K562 (cell line): ENCODE measurements around the gene ACTL7B. TPM values are rescaled to one million over a fixed set of nuclear protein-coding genes. Genes with fewer than 3 reads are reported as not detected.
"Not testable (repeated sequence)": the region's sequence is repeated elsewhere in the genome, so short reads cannot be mapped to it uniquely, and the experiment has no call there.

Experiments used
- ATAC-seq: fragments of 200-7000 bp; cut with Tn5 transposase; 3 replicates; pipeline ENCODE4 v1.9.1; 2020; ENCODE audit warnings: moderate library complexity
- BruUV-seq: library from RNA; stranded (reverse); fragments of 400-500 nt; replicated peaks from 2 replicates; lab custom pipeline; 2021; lab: Mats Ljungman, UMichigan
- CTCF ChIA-PET: fragments of 300-600 bp; formaldehyde crosslinking; extraction: SDS; loops from one replicate; lab custom pipeline; 2021; ENCODE audit warnings: low intra/inter-chr PET ratio; lab: Yijun Ruan, JAX
- POLR2A ChIA-PET: fragments of 300-600, 350-650 bp; sonication (Branson Sonifier 250); formaldehyde crosslinking; extraction: SDS; loops from one replicate; lab custom pipeline; 2021; ENCODE audit warnings: antibody characterized with exemption, inconsistent platforms; lab: Yijun Ruan, JAX
- DNase-seq, 4 experiments: peaks; one replicate each; pipeline versions ENCODE4 v3.0.0 to v3.0.0-alpha.2; 2011 to 2018; ENCODE audit warnings: low spot score in 3 of 4, mixed read lengths in 3 of 4; ENCODE audit errors: extremely low read depth in 1 of 4
- FAIRE-seq: peaks from 2 replicates; lab custom pipeline; 2011; peaks lifted over from hg19 to GRCh38; lab: Jason Lieb, UNC
- H2AFZ ChIP-seq: 2 replicates; pipeline ENCODE4 v1.6.0; 2011; ENCODE audit warnings: low read depth, low read length, control low read depth, inconsistent platforms
- H3K27ac ChIP-seq: fragments of 200-600 bp; 3 replicates; pipeline ENCODE4 v1.8.0; 2011; ENCODE audit warnings: low read depth, mild to moderate bottlenecking, control low read depth, inconsistent platforms, low read length, moderate library complexity, mixed read lengths; ENCODE audit errors: extremely low read depth
- H3K27me3 ChIP-seq, 2 experiments: fragments of 300-600 bp in 1 of 2; 2 replicates in 1 of 2; 3 replicates in 1 of 2; pipeline versions ENCODE4 v1.6.0 to v1.8.0; 2011; ENCODE audit warnings: inconsistent platforms in 2 of 2, low read length in 2 of 2, mild to moderate bottlenecking in 1 of 2, mixed read lengths in 1 of 2, moderate library complexity in 1 of 2; ENCODE audit not compliant: control insufficient read depth in 2 of 2, insufficient read depth in 2 of 2
- H3K36me3 ChIP-seq: fragments of 300-600 bp; 3 replicates; pipeline ENCODE4 v1.8.0; 2011; ENCODE audit warnings: mild to moderate bottlenecking, low read length, inconsistent platforms; ENCODE audit not compliant: control insufficient read depth, insufficient read depth
- H3K4me1 ChIP-seq, 2 experiments: fragments of 200-600 bp in 1 of 2; replicated peaks in 1 of 2; 2 replicates in 1 of 2; 3 replicates in 1 of 2; pipeline versions ENCODE4 v1.5.1 to v1.8.0; 2011; ENCODE audit warnings: inconsistent platforms in 2 of 2, low read length in 2 of 2, mild to moderate bottlenecking in 1 of 2, mixed read lengths in 1 of 2, moderate library complexity in 1 of 2; ENCODE audit not compliant: control insufficient read depth in 2 of 2, insufficient read depth in 2 of 2
- H3K4me2 ChIP-seq: 2 replicates; pipeline ENCODE4 v1.6.1; 2011; ENCODE audit warnings: low read length, control low read depth, inconsistent platforms, mixed read lengths; ENCODE audit not compliant: insufficient read depth
- H3K4me3 ChIP-seq: fragments of 200-600 bp; sonication (generic), shearing (Covaris generic); 2 replicates; pipeline ENCODE4 v1.5.1; 2016; ENCODE audit warnings: control low read depth, inconsistent platforms
- H3K79me2 ChIP-seq: fragments of 200-600 bp; 3 replicates; pipeline ENCODE4 v1.8.0; 2011; ENCODE audit warnings: low read length, inconsistent platforms; ENCODE audit not compliant: control insufficient read depth, insufficient read depth
- H3K9ac ChIP-seq, 2 experiments: 2 replicates each; pipeline versions ENCODE4 v1.6.0 to v1.6.1; 2011; ENCODE audit warnings: low read depth in 2 of 2, low read length in 2 of 2, control low read depth in 1 of 2, inconsistent platforms in 1 of 2, mild to moderate bottlenecking in 1 of 2, mixed read lengths in 1 of 2; ENCODE audit not compliant: insufficient read depth in 1 of 2
- H3K9me1 ChIP-seq: one replicate; pipeline ENCODE4 v1.6.0; 2011; ENCODE audit warnings: inconsistent platforms, mild to moderate bottlenecking, low read length, moderate library complexity; ENCODE audit not compliant: control insufficient read depth, insufficient read depth
- H3K9me3 ChIP-seq: replicated peaks from 2 replicates; pipeline ENCODE4 v1.5.1; 2011; ENCODE audit warnings: low read depth, low read length, inconsistent platforms; ENCODE audit not compliant: control insufficient read depth, insufficient read depth
- H4K20me1 ChIP-seq: replicated peaks from 2 replicates; pipeline ENCODE4 v1.6.1; 2011; ENCODE audit warnings: low read length, inconsistent platforms, mixed read lengths; ENCODE audit not compliant: control insufficient read depth, insufficient read depth
- ARHGAP35 ChIP-seq: fragments of 450-650 bp; IDR thresholded peaks from 2 replicates; pipeline ENCODE4 v1.6.1; 2018; ENCODE audit not compliant: partially characterized antibody
- ARID1B ChIP-seq: fragments of 450-650 bp; IDR thresholded peaks from 2 replicates; pipeline ENCODE4 v1.6.1; 2016; ENCODE audit warnings: antibody characterized with exemption, mild to moderate bottlenecking, inconsistent platforms
- CHD2 ChIP-seq: IDR thresholded peaks from 2 replicates; pipeline ENCODE4 v1.6.1; 2011; ENCODE audit warnings: low read depth, low read length
- L3MBTL2 ChIP-seq: fragments of 450-650 bp; IDR thresholded peaks from 2 replicates; pipeline ENCODE4 v1.6.1; 2016; ENCODE audit warnings: mild to moderate bottlenecking, moderate library complexity
- RBM25 ChIP-seq: fragments of 200-400 bp; formaldehyde crosslinking; IDR thresholded peaks from 2 replicates; pipeline ENCODE4 v1.6.1; 2018; ENCODE audit warnings: low read length, low read depth, moderate library complexity; ENCODE audit not compliant: severe bottlenecking
- STAT5A ChIP-seq: IDR thresholded peaks from 2 replicates; pipeline ENCODE4 v1.6.1; 2012; ENCODE audit warnings: low read length, inconsistent platforms, borderline replicate concordance
- ZNF134 ChIP-seq: fragments of 250-450 bp; sonication (Bioruptor Pico); conservative IDR thresholded peaks from 2 replicates; pipeline ENCODE4 v1.4.0; 2020
- ZNF146 ChIP-seq: IDR thresholded peaks from one replicate; pipeline ENCODE4 v1.6.1; 2018; ENCODE audit warnings: missing compliant biosample characterization; ENCODE audit not compliant: unreplicated experiment
- WGBS: fragments of 100-300 bp; shearing (Covaris generic); methylation state at CpG from one replicate; pipeline ENCODE4 v1.1.6; 2016; ENCODE audit warnings: low coverage, mixed read lengths; ENCODE audit not compliant: insufficient coverage; ENCODE audit errors: missing lambda C conversion rate; 5-methylcytosine and 5-hydroxymethylcytosine counted together
- in situ Hi-C: fragments of 300-500 bp; cut with MboI; formaldehyde crosslinking; loops from 4 replicates; pipeline ENCODE4 v1.15.0; 2018; ENCODE audit warnings: inconsistent platforms, mixed read lengths
- intact Hi-C: fragments of 100-400 bp; cut with micrococcal nuclease; formaldehyde crosslinking; loops from 2 replicates; pipeline ENCODE4 v1.14.2; 2022
- polyA plus RNA-seq, 8 experiments: library from polyadenylated mRNA; depleted of rRNA in 4 of 8; stranded (reverse) in 5 of 8; unstranded in 3 of 8; fragments of >200 nt; fragmentation: Nextera tagmentation in 2 of 8; fragmentation: Illumina TruSeq in 1 of 8; extraction: Ambion mirVana in 2 of 8; extraction: Trizol in 1 of 8; gene quantifications; 2 replicates each; pipeline versions ENCODE4 v1.2.1 to v1.2.3, GENCODE V29; 2011 to 2014; ENCODE audit warnings: inconsistent platforms in 1 of 8, missing spikeins in 1 of 8
- total RNA-seq, 7 experiments: library from RNA; depleted of rRNA in 6 of 7; stranded (reverse); fragments of >200 nt in 6 of 7; fragmentation: Illumina TruSeq in 2 of 7; extraction: Trizol in 2 of 7; gene quantifications; 2 replicates each; pipeline versions ENCODE4 v1.2.1 to v1.2.3, GENCODE V29; 2011 to 2021; ENCODE audit warnings: low replicate concordance in 1 of 7
- TF ChIP-seq, protein P1 (sequence below), 2 experiments: IDR thresholded peaks; 2 replicates each; pipeline ENCODE4 v1.6.1; 2011; ENCODE audit warnings: borderline replicate concordance in 1 of 2, control low read depth in 1 of 2, low read depth in 1 of 2, low read length in 1 of 2, mild to moderate bottlenecking in 1 of 2, mixed read lengths in 1 of 2, moderate library complexity in 1 of 2; ENCODE audit not compliant: insufficient read depth in 1 of 2, insufficient read length in 1 of 2, poor library complexity in 1 of 2, severe bottlenecking in 1 of 2; ENCODE audit errors: extremely low read depth in 1 of 2
- TF ChIP-seq, protein P2 (sequence below): fragments of 450-650 bp; IDR thresholded peaks from 2 replicates; pipeline ENCODE4 v1.6.1; 2016

ACTL7B gene
- total and polyA plus RNA-seq, 9 of the 15 experiments (the other 6 are each of a cell fraction or from before 2014, with no cell fraction given): not detected

DNA sequence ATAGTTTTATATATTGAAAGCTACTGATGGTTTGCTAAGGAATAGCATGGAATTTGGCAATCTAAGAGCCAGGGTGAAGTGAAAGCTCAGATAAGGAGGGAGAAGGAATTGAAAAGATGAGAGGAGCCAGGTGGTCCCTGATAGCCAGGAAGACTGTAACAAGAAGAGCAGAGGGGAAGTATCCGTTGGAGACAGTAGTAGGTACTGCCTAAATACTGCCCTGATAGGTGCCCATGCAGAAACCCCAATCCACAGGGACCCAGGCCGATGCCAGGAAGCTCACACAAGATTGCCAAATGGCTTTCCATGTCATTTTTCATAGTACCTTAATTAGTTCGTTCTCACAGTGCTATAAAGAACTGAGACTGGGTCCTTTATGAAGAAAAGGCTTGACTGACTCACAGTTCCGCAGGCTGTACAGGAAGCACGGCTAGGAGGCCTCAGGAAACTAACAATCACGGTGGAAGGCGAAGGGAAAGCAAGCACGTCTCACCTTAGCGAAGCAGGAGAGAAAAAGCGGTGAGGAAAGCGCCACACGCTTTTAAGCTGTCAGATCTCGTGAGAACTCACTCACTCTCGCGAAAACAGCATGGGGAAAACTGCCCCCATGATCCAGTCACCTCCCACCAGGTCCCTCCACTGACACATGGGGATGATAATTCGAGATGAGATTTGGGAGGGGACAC is 13.0 kb downstream of the ACTL7B start (continued):
- TF ChIP-seq STAT5A (no peak), CHD2 (peak; percentile 95), L3MBTL2 (peak; percentile 49), ARHGAP35 (peak; percentile 15), ZNF134 (no peak), ARID1B (no peak)
- TF ChIP-seq, protein P1, sequence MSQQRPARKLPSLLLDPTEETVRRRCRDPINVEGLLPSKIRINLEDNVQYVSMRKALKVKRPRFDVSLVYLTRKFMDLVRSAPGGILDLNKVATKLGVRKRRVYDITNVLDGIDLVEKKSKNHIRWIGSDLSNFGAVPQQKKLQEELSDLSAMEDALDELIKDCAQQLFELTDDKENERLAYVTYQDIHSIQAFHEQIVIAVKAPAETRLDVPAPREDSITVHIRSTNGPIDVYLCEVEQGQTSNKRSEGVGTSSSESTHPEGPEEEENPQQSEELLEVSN (IDR thresholded peaks at IDR 0.05; ENCODE audit: borderline replicate concordance in 1 of 2, extremely low read depth in 1 of 2, insufficient read depth in 1 of 2, insufficient read length in 1 of 2, low read depth in 1 of 2, low read length in 1 of 2, poor library complexity in 1 of 2, severe bottlenecking in 1 of 2): peak in 1 of 2 experiments; percentile 26
- TF ChIP-seq, protein P2, sequence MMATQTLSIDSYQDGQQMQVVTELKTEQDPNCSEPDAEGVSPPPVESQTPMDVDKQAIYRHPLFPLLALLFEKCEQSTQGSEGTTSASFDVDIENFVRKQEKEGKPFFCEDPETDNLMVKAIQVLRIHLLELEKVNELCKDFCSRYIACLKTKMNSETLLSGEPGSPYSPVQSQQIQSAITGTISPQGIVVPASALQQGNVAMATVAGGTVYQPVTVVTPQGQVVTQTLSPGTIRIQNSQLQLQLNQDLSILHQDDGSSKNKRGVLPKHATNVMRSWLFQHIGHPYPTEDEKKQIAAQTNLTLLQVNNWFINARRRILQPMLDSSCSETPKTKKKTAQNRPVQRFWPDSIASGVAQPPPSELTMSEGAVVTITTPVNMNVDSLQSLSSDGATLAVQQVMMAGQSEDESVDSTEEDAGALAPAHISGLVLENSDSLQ: peak; percentile 29; the same call in 1 of the 2 replicates

DNA sequence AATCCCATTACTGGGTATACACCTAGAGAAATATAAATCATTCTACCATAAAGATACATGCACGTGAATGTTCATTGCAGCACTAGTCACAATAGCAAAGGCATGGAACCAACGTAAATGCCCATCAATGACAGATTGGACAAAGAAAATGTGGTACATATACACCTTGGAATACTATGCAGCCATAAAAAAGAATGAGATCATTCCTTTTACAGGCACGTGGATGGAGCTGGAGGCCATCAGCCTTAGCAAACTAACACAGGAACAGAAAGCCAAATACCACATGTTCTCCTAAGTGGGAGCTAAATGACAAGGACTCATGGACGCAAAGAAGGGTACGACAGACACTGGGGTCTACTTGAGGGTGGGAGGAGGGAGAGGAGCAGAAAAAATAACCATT is 16.2 kb downstream of the ACTL7B start:
- CTCF ChIA-PET, H3K9me3 ChIP-seq, intact Hi-C loops, H3K27ac ChIP-seq, POLR2A ChIA-PET, FAIRE-seq, H4K20me1 ChIP-seq, H3K4me1 ChIP-seq, H3K9ac ChIP-seq, BruUV-seq, H3K4me3 ChIP-seq, DNase-seq, in situ Hi-C loops, H3K4me2 ChIP-seq, ATAC-seq, H3K79me2 ChIP-seq, H2AFZ ChIP-seq, H3K36me3 ChIP-seq, H3K9me1 ChIP-seq: not testable (repeated sequence)
- TF ChIP-seq ZNF146 (CRISPR knock-in tag) (peak; percentile 59), RBM25 (peak; percentile 26)
- peaks cover 8 to 13% of the 10 kb centered on the region in 2 experiments; a peak in 2 of 5 replicates for H3K27me3 ChIP-seq
- 17% methylated on average over 5 of the region's 5 CpGs for WGBS
